Cardiac muscle cell (in vitro differentiated cells and primary cell): ENCODE data around the gene CELF2. TPM values are rescaled to one million over a fixed set of nuclear protein-coding genes. Genes with fewer than 3 reads are reported as not detected.

Experiments
- DNase-seq, 2 donors: peaks; one replicate each; pipeline versions ENCODE4 v3.0.0 to v3.0.0-alpha.2; 2010 to 2017; ENCODE audit warnings: low read depth in 1 of 2, low spot score in 1 of 2
- H3K27ac ChIP-seq: fragments of 200-600 bp; sonication (generic); 2 replicates; pipeline ENCODE4 v1.5.1; 2016
- H3K27me3 ChIP-seq: fragments of 200-600 bp; sonication (generic); 2 replicates; pipeline ENCODE4 v1.6.0; 2016; ENCODE audit warnings: control low read depth
- H3K36me3 ChIP-seq: fragments of 200-600 bp; sonication (generic); 2 replicates; pipeline ENCODE4 v1.5.1; 2016; ENCODE audit warnings: control low read depth
- H3K4me1 ChIP-seq: fragments of 200-600 bp; sonication (generic); 2 replicates; pipeline ENCODE4 v1.8.1; 2017; ENCODE audit warnings: low read depth, mild to moderate bottlenecking, mixed run types
- H3K4me3 ChIP-seq: fragments of 200-600 bp; sonication (generic); 2 replicates; pipeline ENCODE4 v1.5.1; 2016; ENCODE audit warnings: mild to moderate bottlenecking
- H3K9me3 ChIP-seq: fragments of 200-600 bp; sonication (generic); 2 replicates; pipeline ENCODE4 v1.5.1; 2017; ENCODE audit warnings: low read depth, mild to moderate bottlenecking, control low read depth
- polyA plus RNA-seq: library from polyadenylated mRNA; unstranded; fragments of >200 nt; fragmentation: Nextera tagmentation; extraction: Ambion mirVana; gene quantifications from 2 replicates; pipeline ENCODE4 v1.2.1, GENCODE V29; 2016
- total RNA-seq: library from RNA; depleted of rRNA; stranded (reverse); fragments of >200 nt; gene quantifications from 2 replicates; pipeline ENCODE4 v1.2.3, GENCODE V29; 2016
- TF ChIP-seq, protein P1 (sequence below): IDR thresholded peaks from 2 replicates; pipeline ENCODE4 v1.5.1; 2012; ENCODE audit warnings: low read depth, mild to moderate bottlenecking, low read length

CELF2 gene
- total and polyA plus RNA-seq, 2 experiments from 2014 or later: 66.9 to 82.7 TPM

DNA sequence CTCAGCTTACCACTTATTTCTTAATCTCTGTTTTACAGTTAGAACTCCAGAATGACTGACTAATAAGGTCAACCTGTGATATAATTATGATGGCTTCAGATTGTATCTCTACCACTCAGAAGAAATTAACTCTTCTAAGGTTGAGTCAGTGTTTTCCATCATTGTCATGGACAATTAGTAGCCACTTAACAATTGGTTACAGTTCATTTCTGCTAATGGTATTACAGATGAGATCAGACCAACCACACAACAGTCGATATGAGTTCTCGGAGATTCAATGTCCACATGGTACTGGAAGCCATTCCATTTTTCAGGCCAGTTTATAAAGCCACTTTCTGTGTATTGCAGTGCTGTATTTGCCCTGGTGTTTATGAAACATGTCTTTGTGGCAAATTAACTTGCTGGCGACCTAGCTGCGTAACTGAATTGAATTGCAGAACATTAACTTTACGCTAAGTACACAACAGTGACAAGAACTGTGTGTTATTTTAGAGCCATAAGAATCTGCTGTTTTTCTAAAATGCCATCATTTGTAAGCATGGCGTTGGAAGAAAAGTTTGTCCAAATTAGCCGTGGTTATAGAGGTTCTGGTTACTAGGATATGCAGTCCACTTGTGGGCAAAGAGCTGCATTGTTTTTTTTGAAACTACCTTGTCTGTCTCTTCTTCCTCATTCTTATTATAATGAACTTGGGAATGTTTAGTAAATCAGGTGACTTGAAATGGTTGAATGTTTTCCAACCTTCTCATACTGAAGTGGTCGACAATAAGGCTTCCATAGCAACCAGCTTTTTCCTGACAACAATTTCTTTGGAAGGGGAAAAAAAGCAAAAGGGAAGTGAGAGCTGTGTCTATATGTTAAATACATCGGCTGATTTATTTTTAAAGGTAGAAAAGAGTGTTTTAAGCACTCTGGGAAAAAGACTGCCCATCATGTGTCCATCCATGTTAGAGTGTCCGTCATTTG, 76.4 kb downstream of the CELF2 start:
- H3K36me3 ChIP-seq: no peaks in the 10 kb centered on the region
- TF ChIP-seq, protein P1, sequence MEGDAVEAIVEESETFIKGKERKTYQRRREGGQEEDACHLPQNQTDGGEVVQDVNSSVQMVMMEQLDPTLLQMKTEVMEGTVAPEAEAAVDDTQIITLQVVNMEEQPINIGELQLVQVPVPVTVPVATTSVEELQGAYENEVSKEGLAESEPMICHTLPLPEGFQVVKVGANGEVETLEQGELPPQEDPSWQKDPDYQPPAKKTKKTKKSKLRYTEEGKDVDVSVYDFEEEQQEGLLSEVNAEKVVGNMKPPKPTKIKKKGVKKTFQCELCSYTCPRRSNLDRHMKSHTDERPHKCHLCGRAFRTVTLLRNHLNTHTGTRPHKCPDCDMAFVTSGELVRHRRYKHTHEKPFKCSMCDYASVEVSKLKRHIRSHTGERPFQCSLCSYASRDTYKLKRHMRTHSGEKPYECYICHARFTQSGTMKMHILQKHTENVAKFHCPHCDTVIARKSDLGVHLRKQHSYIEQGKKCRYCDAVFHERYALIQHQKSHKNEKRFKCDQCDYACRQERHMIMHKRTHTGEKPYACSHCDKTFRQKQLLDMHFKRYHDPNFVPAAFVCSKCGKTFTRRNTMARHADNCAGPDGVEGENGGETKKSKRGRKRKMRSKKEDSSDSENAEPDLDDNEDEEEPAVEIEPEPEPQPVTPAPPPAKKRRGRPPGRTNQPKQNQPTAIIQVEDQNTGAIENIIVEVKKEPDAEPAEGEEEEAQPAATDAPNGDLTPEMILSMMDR: no peak
- H3K27me3 ChIP-seq: no peaks in the 10 kb centered on the region
- no peaks in the 10 kb centered on the region for H3K9me3 ChIP-seq
- DNase-seq: no peak
- H3K27ac ChIP-seq: no peak overlapping the region
- no peak overlapping the region for H3K4me3 ChIP-seq
- peaks cover 28% of the 10 kb centered on the region for H3K4me1 ChIP-seq

DNA sequence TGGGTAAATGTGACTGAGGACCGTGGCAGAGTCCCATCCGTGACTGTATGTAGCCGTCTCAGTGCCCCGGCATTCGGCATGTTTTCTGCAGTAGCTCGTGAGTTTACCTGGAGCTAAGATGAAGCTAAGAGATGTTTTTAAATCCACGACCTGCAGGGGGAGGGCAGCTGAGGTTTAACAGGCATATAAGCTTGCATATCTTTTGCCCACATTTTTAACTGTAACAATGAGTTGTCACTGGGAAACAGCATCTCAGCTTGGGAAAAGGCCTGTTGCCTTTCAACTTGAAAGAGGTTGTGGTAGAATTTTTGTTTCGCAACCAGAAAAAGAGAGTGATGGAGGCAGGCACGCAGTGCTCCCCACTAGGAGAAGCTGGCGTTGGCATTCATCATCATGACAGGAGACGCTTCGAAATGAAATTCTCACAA, 77.7 kb downstream of the CELF2 start:
- Histone ChIP-seq H3K27me3 (no peaks in the 10 kb centered on the region), H3K27ac (no peak overlapping the region), H3K36me3 (no peaks in the 10 kb centered on the region), H3K4me3 (no peak overlapping the region), H3K4me1 (peaks cover 28% of the 10 kb centered on the region), H3K9me3 (no peaks in the 10 kb centered on the region)
- TF ChIP-seq, protein P1: no peak
- no peak for DNase-seq

GRCh38 chr10:11096422-11096821, 78.8 kb downstream of the CELF2 start:
- H3K36me3 ChIP-seq: no peaks in the 10 kb centered on the region
- H3K27ac ChIP-seq: no peak overlapping the region
- H3K27me3 ChIP-seq: no peaks in the 10 kb centered on the region
- no peaks in the 10 kb centered on the region for H3K9me3 ChIP-seq
- no peak overlapping the region for H3K4me3 ChIP-seq
- DNase-seq: no peak
- TF ChIP-seq, protein P1: no peak
- H3K4me1 ChIP-seq: peaks cover 28% of the 10 kb centered on the region

DNA sequence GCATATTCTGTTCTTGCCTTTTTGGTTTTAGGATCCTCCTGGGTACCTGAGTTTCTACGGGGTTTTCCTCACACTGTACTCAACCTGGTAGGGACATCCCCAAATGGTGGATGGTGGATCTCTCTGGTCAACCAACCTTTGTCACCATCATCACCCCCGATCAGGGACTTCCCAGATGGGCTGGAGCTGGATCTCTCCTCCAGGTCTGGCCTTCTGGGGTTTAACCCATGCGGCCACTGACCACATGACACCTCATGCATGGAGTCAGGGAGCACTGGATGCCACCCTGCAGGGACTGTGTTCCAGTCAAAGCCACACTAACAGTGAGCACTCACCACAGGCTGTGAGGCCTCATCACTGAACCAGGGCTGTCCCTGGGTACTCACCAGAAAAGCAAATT, 80.0 kb downstream of the CELF2 start:
- Histone ChIP-seq H3K4me1 (peaks cover 30% of the 10 kb centered on the region), H3K27ac (no peak overlapping the region), H3K9me3 (no peaks in the 10 kb centered on the region), H3K36me3 (no peaks in the 10 kb centered on the region), H3K27me3 (no peaks in the 10 kb centered on the region), H3K4me3 (no peak overlapping the region)
- DNase-seq: no peak
- TF ChIP-seq, protein P1: no peak

DNA sequence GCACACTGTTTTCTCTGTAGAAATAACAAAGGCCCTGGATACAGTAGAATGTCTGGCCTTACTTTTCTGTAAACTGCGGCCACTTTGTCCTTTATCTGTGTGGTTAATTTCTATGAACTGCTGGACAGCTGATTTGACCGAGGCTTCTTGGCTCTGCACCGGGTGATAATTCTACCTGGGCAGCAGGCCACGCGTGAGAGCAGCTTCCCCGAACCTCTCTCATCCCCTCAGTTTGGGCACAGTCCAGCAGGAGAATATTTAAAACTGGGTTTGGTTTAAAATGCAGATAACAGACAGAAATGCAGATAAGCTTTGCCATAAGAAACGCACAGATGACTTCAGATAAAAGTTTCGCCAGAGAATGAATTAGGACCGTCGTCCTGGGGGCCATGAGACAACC, 81.0 kb downstream of the CELF2 start:
- H3K4me3 ChIP-seq: no peak overlapping the region
- peaks cover 28% of the 10 kb centered on the region for H3K4me1 ChIP-seq
- no peaks in the 10 kb centered on the region for H3K36me3 ChIP-seq
- H3K27ac ChIP-seq: no peak overlapping the region
- TF ChIP-seq, protein P1: no peak
- no peaks in the 10 kb centered on the region for H3K9me3 ChIP-seq
- no peak for DNase-seq
- H3K27me3 ChIP-seq: no peaks in the 10 kb centered on the region
